Mucosa of stomach (tissue), 1 donor: Measurements from ENCODE around the gene MYNN.

Experiments used
- H3K27me3 ChIP-seq: one replicate; pipeline ENCODE4 v1.7.0; 2013; ENCODE audit warnings: mild to moderate bottlenecking, low read length; ENCODE audit not compliant: control insufficient read depth, insufficient read depth
- H3K36me3 ChIP-seq: one replicate; pipeline ENCODE4 v1.7.0; 2013; ENCODE audit warnings: low read length; ENCODE audit not compliant: control insufficient read depth, insufficient read depth
- H3K4me1 ChIP-seq: one replicate; pipeline ENCODE4 v1.7.0; 2013; ENCODE audit warnings: mild to moderate bottlenecking, low read length; ENCODE audit not compliant: control insufficient read depth, insufficient read depth
- H3K4me3 ChIP-seq: one replicate; pipeline ENCODE4 v1.7.0; 2013; ENCODE audit warnings: low read length
- H3K9ac ChIP-seq: one replicate; pipeline ENCODE4 v1.7.0; 2013; ENCODE audit warnings: mild to moderate bottlenecking, low read length, moderate library complexity
- H3K9me3 ChIP-seq: one replicate; pipeline ENCODE4 v1.7.0; 2013; ENCODE audit warnings: mild to moderate bottlenecking, low read length, moderate library complexity; ENCODE audit not compliant: control insufficient read depth
- donor health status: Pancreatic carcinoma.

The MYNN gene

DNA sequence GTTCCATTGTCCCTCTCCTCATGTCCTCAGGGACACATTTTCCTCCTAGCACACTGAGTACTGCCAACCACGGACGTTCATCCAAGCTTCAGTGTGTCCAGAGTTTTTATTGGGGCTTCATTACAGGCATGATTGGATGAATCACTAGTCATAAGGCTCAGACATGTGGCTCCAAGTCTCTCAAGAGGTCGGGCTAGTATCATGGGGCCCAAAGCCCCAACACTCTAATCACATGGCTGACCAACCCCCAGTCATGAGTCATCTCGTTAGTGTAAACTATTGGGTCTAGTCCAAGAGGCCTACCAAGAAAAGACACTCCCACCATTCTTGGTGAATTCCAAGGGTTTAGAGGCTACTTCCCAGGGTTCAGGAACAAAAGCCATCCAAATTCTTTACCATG is 12.7 kb upstream of the MYNN start:
- H3K9me3 ChIP-seq = no peaks in the 10 kb centered on the region
- H3K4me3 ChIP-seq = no peak overlapping the region
- H3K36me3 ChIP-seq = no peaks in the 10 kb centered on the region
- H3K4me1 ChIP-seq = peaks cover 3% of the 10 kb centered on the region
- no peaks in the 10 kb centered on the region for H3K27me3 ChIP-seq
- H3K9ac ChIP-seq = no peak overlapping the region

DNA sequence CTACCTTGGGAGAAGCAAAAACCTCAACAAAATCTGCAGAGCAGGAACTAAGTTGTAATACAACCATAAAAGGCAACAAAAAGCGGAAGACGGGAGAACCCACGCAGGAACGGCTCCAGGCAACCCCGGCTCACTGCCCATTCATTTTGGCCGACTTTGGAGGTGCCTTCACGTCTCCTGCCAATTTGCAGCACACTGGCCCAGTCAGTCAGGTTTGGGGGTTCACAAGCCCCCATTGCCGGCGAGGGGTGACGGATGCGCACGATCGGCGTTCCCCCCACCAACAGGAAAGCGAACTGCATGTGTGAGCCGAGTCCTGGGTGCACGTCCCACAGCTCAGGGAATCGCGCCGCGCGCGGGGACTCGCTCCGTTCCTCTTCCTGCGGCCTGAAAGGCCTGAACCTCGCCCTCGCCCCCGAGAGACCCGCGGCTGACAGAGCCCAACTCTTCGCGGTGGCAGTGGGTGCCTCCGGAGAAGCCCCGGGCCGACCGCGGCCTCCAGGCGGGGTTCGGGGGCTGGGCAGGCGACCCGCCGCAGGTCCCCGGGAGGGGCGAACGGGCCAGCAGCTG is 8.8 kb upstream of the MYNN start:
- H3K4me1 ChIP-seq = no peaks in the 10 kb centered on the region
- no peaks in the 10 kb centered on the region for H3K9me3 ChIP-seq
- H3K4me3 ChIP-seq = peak overlapping the region; percentile 61
- no peaks in the 10 kb centered on the region for H3K27me3 ChIP-seq
- H3K9ac ChIP-seq = peak overlapping the region; percentile 93
- no peaks in the 10 kb centered on the region for H3K36me3 ChIP-seq

DNA sequence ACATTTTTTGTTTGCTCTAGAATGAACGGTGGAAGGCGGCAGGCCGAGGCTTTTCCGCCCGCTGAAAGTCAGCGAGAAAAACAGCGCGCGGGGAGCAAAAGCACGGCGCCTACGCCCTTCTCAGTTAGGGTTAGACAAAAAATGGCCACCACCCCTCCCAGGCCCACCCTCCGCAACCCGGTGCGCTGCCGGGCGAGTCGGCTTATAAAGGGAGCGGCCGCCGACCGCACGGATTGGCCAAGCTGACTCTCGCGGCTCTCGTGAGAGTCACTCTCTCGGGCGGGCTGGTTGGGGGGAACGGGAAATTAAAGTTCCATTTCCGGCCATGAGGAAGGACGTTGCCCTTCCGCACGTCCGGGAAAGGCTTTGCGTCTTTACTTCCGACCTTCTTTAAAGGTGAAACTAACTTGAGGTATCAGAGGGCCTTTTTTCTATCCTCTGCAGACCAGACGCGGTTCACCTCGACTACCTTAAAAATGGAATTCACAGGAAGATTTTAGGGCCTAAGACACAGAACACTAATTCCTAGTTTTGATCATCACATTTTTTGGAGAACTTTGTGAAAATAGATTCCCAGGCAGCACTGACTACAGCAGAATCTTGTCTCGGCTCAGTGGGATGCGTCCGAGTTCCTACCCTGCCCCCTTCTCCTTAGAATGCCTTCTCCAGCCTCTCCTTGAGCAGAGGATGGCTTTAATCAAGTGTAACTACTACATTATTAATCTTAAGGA is 8.1 kb upstream of the MYNN start, which contains the start of gene TERC:
Gene TERC, minus strand, starts transcription at position 179 of the 731 bp plus-strand sequence.
- no peaks in the 10 kb centered on the region for H3K4me1 ChIP-seq
- no peaks in the 10 kb centered on the region for H3K36me3 ChIP-seq
- H3K4me3 ChIP-seq = peak within 1 kb of the TSS; percentile 61
- peak within 1 kb of the TSS; percentile 93 for H3K9ac ChIP-seq
- H3K9me3 ChIP-seq = no peaks in the 10 kb centered on the region
- no peaks in the 10 kb centered on the region for H3K27me3 ChIP-seq

GRCh38 chr3:169769287-169770181 is 3.7 kb upstream of the MYNN start, which contains the start of gene ACTRT3:
ACTRT3 (minus strand) TSS chr3:169769561; CDS start chr3:169769520, 41 bp downstream.
- Histone ChIP-seq H3K4me1 (peaks cover 8% of the 10 kb centered on the region), H3K9ac (peak within 1 kb of the TSS; percentile 93), H3K9me3 (no peaks in the 10 kb centered on the region), H3K4me3 (peak within 1 kb of the TSS; percentile 89), H3K36me3 (no peaks in the 10 kb centered on the region), H3K27me3 (no peaks in the 10 kb centered on the region)

DNA sequence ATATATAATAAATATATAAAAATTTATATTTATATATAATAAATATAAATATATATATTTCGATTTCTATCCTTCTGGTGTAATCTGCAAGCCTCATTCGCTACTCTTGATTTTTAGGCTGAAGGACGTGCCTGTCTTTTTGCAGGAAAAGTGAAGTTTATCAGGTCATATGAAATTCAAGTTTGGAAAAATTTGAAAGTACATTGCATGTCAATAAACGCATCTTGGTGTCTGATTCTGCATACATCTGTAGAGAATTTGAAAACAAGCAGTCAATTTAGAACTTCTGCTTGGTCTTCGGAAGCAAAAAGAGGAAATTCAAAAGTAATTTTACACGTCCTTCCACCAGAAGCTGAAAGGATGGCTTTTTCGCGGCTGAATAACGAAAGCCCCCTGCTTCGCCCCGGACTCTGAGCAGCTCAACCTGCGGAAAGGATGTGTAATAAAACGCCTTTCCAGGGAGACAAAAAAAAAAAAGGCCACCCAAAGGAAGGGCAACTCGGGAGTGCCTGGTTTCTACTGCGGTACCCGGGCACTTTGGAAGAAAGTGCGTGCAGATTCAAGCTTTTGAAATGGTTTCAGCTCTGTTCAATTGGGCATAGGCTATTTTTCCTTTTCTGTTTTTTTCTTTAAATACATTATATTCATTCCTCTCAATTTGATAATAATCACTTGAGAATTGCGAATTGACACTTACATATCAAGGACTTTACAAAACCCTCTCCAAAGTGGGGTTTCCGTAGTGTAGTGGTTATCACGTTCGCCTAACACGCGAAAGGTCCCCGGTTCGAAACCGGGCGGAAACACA is 1.5 kb upstream of the MYNN start:
- Histone ChIP-seq H3K4me3 (peak overlapping the region; percentile 81), H3K9ac (peak overlapping the region; percentile 98), H3K36me3 (no peaks in the 10 kb centered on the region), H3K4me1 (peaks cover 17% of the 10 kb centered on the region), H3K9me3 (no peaks in the 10 kb centered on the region), H3K27me3 (no peaks in the 10 kb centered on the region)

DNA sequence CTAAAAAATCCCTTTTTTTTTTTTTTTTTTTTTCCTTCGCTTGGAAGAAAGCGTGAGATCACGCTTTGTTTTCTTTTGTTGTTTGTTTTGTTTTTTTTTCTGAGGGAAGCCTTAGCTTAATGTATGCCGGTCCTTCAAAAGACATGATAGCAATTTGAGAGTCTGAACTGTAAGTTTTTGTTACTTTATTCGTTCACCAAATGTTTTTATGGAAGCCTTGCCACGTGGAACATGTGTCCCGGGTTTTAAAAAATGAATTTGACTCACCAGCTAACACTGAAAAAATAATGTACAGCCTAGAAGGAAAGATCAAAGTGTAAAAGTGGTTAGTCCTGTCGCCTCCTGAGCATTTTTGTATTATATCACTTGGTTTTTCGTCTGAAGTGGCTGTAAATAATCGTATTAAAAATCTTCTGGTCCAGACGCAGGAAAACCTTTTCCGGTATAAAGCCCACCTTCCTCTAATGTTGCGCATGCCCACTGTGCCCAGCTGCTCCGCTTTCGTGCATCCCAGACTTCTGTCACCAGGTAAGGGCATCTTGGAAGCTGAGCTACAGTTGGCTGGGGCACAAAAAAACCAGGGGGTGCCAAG is 795 bp upstream of the MYNN start:
- peak overlapping the region; percentile 98 for H3K9ac ChIP-seq
- H3K36me3 ChIP-seq = no peaks in the 10 kb centered on the region
- H3K4me3 ChIP-seq = peak overlapping the region; percentile 81
- H3K9me3 ChIP-seq = no peaks in the 10 kb centered on the region
- no peaks in the 10 kb centered on the region for H3K27me3 ChIP-seq
- peaks cover 17% of the 10 kb centered on the region for H3K4me1 ChIP-seq

DNA sequence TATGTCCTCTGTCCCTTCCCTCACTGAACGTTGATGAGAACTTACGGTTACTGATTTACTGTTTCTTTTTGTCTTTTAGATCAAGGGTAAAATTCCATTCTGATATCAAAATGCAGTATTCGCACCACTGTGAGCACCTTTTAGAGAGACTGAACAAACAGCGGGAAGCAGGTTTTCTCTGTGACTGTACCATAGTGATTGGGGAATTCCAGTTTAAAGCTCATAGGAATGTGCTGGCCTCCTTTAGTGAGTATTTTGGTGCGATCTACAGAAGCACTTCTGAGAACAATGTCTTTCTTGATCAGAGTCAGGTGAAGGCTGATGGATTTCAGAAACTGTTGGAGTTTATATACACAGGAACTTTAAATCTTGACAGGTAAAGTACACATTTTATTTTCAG is 990 bp downstream of the MYNN start:
- H3K9me3 ChIP-seq = no peaks in the 10 kb centered on the region
- H3K4me3 ChIP-seq = peak overlapping the region; percentile 81
- H3K36me3 ChIP-seq = peaks cover 7% of the 10 kb centered on the region
- no peaks in the 10 kb centered on the region for H3K27me3 ChIP-seq
- H3K4me1 ChIP-seq = peaks cover 24% of the 10 kb centered on the region
- peak overlapping the region; percentile 98 for H3K9ac ChIP-seq

- H3K4me3 ChIP-seq = no peak overlapping the region
- H3K36me3 ChIP-seq = peaks cover 9% of the 10 kb centered on the region
- H3K27me3 ChIP-seq = no peaks in the 10 kb centered on the region
- H3K4me1 ChIP-seq = peaks cover 24% of the 10 kb centered on the region
- H3K9me3 ChIP-seq = no peaks in the 10 kb centered on the region
- no peak overlapping the region for H3K9ac ChIP-seq
These were observed 4.6 kb downstream of the MYNN start for GRCh38 chr3:169777822-169778221.

DNA sequence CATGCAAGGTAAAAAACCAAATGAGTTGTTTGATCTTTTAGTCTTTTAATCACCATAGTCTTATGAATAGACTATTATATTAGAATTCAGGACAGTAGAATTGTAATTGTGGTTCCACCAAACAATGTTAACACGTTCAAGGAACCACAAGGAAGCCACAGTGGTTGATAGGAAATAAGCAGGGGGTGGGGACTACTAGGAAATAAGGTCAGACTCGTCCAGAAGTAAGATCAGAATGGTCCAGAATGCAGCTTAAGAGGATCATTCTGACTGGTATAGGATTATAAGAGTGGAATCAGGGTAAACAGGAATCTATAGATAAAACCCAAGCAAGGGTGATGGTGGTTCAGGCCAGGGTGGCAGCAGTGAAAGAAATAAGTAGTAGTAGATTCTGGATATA is 7.5 kb downstream of the MYNN start:
- no peaks in the 10 kb centered on the region for H3K27me3 ChIP-seq
- H3K4me1 ChIP-seq = peaks cover 7% of the 10 kb centered on the region
- H3K36me3 ChIP-seq = peaks cover 9% of the 10 kb centered on the region
- H3K9me3 ChIP-seq = no peaks in the 10 kb centered on the region
- H3K4me3 ChIP-seq = no peak overlapping the region
- no peak overlapping the region for H3K9ac ChIP-seq

DNA sequence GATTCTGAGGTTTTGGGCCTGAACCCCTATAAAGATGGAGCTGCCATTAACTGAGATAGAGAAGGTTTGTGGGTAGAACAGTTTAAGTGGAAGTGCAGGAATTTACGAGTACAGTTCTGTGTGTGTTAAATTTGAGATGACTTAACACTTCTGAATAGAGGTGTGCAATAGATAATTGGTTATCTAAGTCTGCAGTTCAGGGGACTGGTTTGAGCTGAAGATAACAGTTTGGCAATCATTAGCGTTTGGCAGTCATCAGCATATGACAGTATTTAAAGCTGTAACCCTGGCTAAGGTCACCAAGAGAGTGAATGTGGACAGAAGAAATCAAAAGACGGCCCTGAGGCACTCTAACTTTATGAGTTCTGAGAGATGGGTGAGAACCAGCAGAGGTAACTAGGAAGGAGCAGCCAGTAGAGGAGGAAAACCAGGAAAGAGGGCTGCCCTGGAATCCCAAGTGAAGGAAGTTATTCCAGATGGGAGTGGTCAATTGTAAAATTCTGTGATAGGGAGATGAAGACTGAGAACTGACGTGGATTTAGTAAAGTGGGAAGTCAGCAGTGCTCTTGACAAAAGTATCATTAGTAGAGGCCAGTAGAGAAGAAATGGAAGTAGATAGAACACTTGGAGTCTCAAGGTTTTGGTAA is 8.1 kb downstream of the MYNN start:
- H3K27me3 ChIP-seq = no peaks in the 10 kb centered on the region
- H3K4me3 ChIP-seq = no peak overlapping the region
- peaks cover 9% of the 10 kb centered on the region for H3K36me3 ChIP-seq
- H3K9me3 ChIP-seq = no peaks in the 10 kb centered on the region
- no peak overlapping the region for H3K9ac ChIP-seq
- peaks cover 7% of the 10 kb centered on the region for H3K4me1 ChIP-seq

GRCh38 chr3:169787120-169787519 is 13.9 kb downstream of the MYNN start:
- H3K4me3 ChIP-seq = no peak overlapping the region
- no peak overlapping the region for H3K9ac ChIP-seq
- no peaks in the 10 kb centered on the region for H3K4me1 ChIP-seq
- no peaks in the 10 kb centered on the region for H3K27me3 ChIP-seq
- H3K9me3 ChIP-seq = no peaks in the 10 kb centered on the region
- H3K36me3 ChIP-seq = no peaks in the 10 kb centered on the region
